GM12878 (cell line): ENCODE results near the gene TMCO6.

Experiments
- ASH2L ChIP-seq: fragments of 300-600, 200-600 bp; sonication (generic); IDR thresholded peaks from 2 replicates; pipeline ENCODE4 v1.6.1; 2017; ENCODE audit warnings: low read depth, mild to moderate bottlenecking, borderline replicate concordance
- CEBPB ChIP-seq, 2 experiments: fragments of 150-350 bp in 1 of 2; IDR thresholded peaks; 2 replicates each; pipeline ENCODE4 v1.6.1; 2012 to 2014; ENCODE audit warnings: low read depth in 2 of 2, low read length in 2 of 2, borderline replicate concordance in 1 of 2, inconsistent platforms in 1 of 2
- CREB1 ChIP-seq: IDR thresholded peaks from 2 replicates; pipeline ENCODE4 v1.6.1; 2012; ENCODE audit warnings: low read depth, mild to moderate bottlenecking, inconsistent platforms
- EGR1 ChIP-seq, 2 experiments: IDR thresholded peaks; 1 replicate in 1 of 2; 2 replicates in 1 of 2; pipeline ENCODE4 v1.6.1; 2011 to 2012; ENCODE audit warnings: low read depth in 2 of 2, low read length in 2 of 2, borderline replicate concordance in 1 of 2, mild to moderate bottlenecking in 1 of 2, moderate library complexity in 1 of 2
- MAX ChIP-seq: IDR thresholded peaks from 2 replicates; pipeline ENCODE4 v1.6.1; 2012; ENCODE audit warnings: low read depth, low read length, improper control_type of control experiment
- MTA3 ChIP-seq: IDR thresholded peaks from 2 replicates; pipeline ENCODE4 v1.6.1; 2012; ENCODE audit warnings: low read length, inconsistent platforms, borderline replicate concordance
- NR2F1 ChIP-seq: fragments of 450-650 bp; conservative IDR thresholded peaks from 2 replicates; pipeline ENCODE4 v1.6.1; 2017; ENCODE audit warnings: mild to moderate bottlenecking
- NRF1 ChIP-seq: conservative IDR thresholded peaks from 2 replicates; pipeline ENCODE4 v1.6.1; 2011; ENCODE audit warnings: mild to moderate bottlenecking, low read depth, low read length, improper control_type of control experiment
- RUNX3 ChIP-seq: IDR thresholded peaks from 2 replicates; pipeline ENCODE4 v1.6.1; 2012; ENCODE audit warnings: low read length, inconsistent platforms
- SIX5 ChIP-seq: IDR thresholded peaks from 2 replicates; pipeline ENCODE4 v1.6.1; 2011; ENCODE audit warnings: mild to moderate bottlenecking, low read depth, low read length, moderate library complexity; ENCODE audit not compliant: severe bottlenecking
- ZBTB33 ChIP-seq: fragments of 450-650 bp; IDR thresholded peaks from 2 replicates; pipeline ENCODE4 v1.6.1; 2017; ENCODE audit warnings: mild to moderate bottlenecking
- TF ChIP-seq, protein P1 (sequence below), 3 experiments: IDR thresholded peaks in 2 of 3; conservative IDR thresholded peaks in 1 of 3; 2 replicates each; pipeline ENCODE4 v1.5.1; 2011; ENCODE audit warnings: low read depth in 3 of 3, low read length in 3 of 3, mild to moderate bottlenecking in 3 of 3, control low read depth in 2 of 3, moderate library complexity in 2 of 3, inconsistent platforms in 1 of 3, mixed read lengths in 1 of 3; ENCODE audit not compliant: control insufficient read depth in 2 of 3, insufficient read depth in 1 of 3; ENCODE audit errors: extremely low read depth in 1 of 3

GRCh38 chr5:140690941-140691924 lies 52.0 kb downstream of the TMCO6 start, which contains the start of the genes HARS1 and HARS2:
- TF ChIP-seq ASH2L (no peak), ZBTB33 (no peak), MTA3 (no peak; the same call in 1 of the 2 replicates), NR2F1 (no peak), CREB1 (peak; percentile 69; the same call in 1 of the 2 replicates), CEBPB (IDR thresholded peaks at IDR 0.05; ENCODE audit: borderline replicate concordance in 1 of 2, low read depth in 2 of 2, low read length in 2 of 2) (no peak), NRF1 (no peak), MAX (peak; percentile 11; the same call in 1 of the 2 replicates), RUNX3 (peak; percentile 61), SIX5 (peak; percentile 49), EGR1 (IDR thresholded peaks at IDR 0.05; ENCODE audit: borderline replicate concordance in 1 of 2, low read depth in 2 of 2, low read length in 2 of 2) (peak in 1 of 2 experiments; percentile 54; a peak in 1 of 3 replicates)
- TF ChIP-seq, protein P1, sequence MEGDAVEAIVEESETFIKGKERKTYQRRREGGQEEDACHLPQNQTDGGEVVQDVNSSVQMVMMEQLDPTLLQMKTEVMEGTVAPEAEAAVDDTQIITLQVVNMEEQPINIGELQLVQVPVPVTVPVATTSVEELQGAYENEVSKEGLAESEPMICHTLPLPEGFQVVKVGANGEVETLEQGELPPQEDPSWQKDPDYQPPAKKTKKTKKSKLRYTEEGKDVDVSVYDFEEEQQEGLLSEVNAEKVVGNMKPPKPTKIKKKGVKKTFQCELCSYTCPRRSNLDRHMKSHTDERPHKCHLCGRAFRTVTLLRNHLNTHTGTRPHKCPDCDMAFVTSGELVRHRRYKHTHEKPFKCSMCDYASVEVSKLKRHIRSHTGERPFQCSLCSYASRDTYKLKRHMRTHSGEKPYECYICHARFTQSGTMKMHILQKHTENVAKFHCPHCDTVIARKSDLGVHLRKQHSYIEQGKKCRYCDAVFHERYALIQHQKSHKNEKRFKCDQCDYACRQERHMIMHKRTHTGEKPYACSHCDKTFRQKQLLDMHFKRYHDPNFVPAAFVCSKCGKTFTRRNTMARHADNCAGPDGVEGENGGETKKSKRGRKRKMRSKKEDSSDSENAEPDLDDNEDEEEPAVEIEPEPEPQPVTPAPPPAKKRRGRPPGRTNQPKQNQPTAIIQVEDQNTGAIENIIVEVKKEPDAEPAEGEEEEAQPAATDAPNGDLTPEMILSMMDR (IDR thresholded peaks at IDR 0.05 in 2 of 3, conservative IDR thresholded peaks at IDR 0.05 in 1 of 3; ENCODE audit: control insufficient read depth in 2 of 3, extremely low read depth in 1 of 3, insufficient read depth in 1 of 3, low read depth in 3 of 3, low read length in 3 of 3) = no peak
